Keratinocyte (primary cell): Measurements from ENCODE around the gene CDHR3. TPM values are rescaled to one million over a fixed set of nuclear protein-coding genes. Genes with fewer than 3 reads are reported as not detected.
A peak's percentile ranks its signal among the peaks of the same experiment; 100 is the strongest.

Experiments used
- DNase-seq: peaks from one replicate; pipeline ENCODE4 v3.0.0-alpha.2; 2011; ENCODE audit warnings: low read depth, missing footprints, low spot score
- FAIRE-seq: peaks from 2 replicates; lab custom pipeline; 2011; peaks lifted over from hg19 to GRCh38; lab: Jason Lieb, UNC
- H2AFZ ChIP-seq: 2 replicates; pipeline ENCODE4 v1.6.0; 2012; ENCODE audit warnings: low read length, control low read depth, inconsistent platforms; ENCODE audit not compliant: control insufficient read depth
- H3K27ac ChIP-seq: 2 replicates; pipeline ENCODE4 v1.5.1; 2011; ENCODE audit warnings: low read length; ENCODE audit not compliant: control insufficient read depth, insufficient read depth
- H3K27me3 ChIP-seq: 3 replicates; pipeline ENCODE4 v1.6.0; 2011; ENCODE audit warnings: low read length; ENCODE audit not compliant: control insufficient read depth, insufficient read depth; ENCODE audit errors: extremely low read depth
- H3K36me3 ChIP-seq, 2 experiments: 2 replicates in 1 of 2; 3 replicates in 1 of 2; pipeline ENCODE4 v1.5.1; 2011; ENCODE audit warnings: low read length in 2 of 2, mild to moderate bottlenecking in 1 of 2; ENCODE audit not compliant: control insufficient read depth in 2 of 2, insufficient read depth in 2 of 2; ENCODE audit errors: extremely low read depth in 1 of 2
- H3K4me1 ChIP-seq: 3 replicates; pipeline ENCODE4 v1.5.1; 2011; ENCODE audit warnings: low read length; ENCODE audit not compliant: control insufficient read depth, insufficient read depth; ENCODE audit errors: extremely low read depth
- H3K4me2 ChIP-seq: 3 replicates; pipeline ENCODE4 v1.6.0; 2011; ENCODE audit warnings: low read depth, low read length; ENCODE audit not compliant: control insufficient read depth, insufficient read depth; ENCODE audit errors: extremely low read depth
- H3K4me3 ChIP-seq, 3 experiments: fragments of 200-600 bp in 1 of 3; sonication (generic) in 1 of 3; 2 replicates in 2 of 3; 3 replicates in 1 of 3; pipeline ENCODE4 v1.5.1; 2011 to 2016; ENCODE audit warnings: low read length in 3 of 3, mild to moderate bottlenecking in 3 of 3, control low read depth in 2 of 3, inconsistent platforms in 1 of 3, low read depth in 1 of 3, mixed read lengths in 1 of 3, mixed run types in 1 of 3, moderate library complexity in 1 of 3; ENCODE audit not compliant: control insufficient read depth in 2 of 3, insufficient read depth in 2 of 3; ENCODE audit errors: extremely low read depth in 1 of 3
- H3K79me2 ChIP-seq: 2 replicates; pipeline ENCODE4 v1.6.0; 2012; ENCODE audit warnings: low read length; ENCODE audit not compliant: control insufficient read depth, insufficient read depth
- H3K9ac ChIP-seq: 3 replicates; pipeline ENCODE4 v1.6.0; 2011; ENCODE audit warnings: low read length; ENCODE audit not compliant: control insufficient read depth, insufficient read depth; ENCODE audit errors: extremely low read depth
- H3K9me1 ChIP-seq: 3 replicates; pipeline ENCODE4 v1.6.0; 2011; ENCODE audit warnings: low read length; ENCODE audit not compliant: control insufficient read depth, insufficient read depth; ENCODE audit errors: extremely low read depth
- H3K9me3 ChIP-seq: 2 replicates; pipeline ENCODE4 v1.5.1; 2012; ENCODE audit warnings: low read depth, low read length; ENCODE audit not compliant: control insufficient read depth
- H4K20me1 ChIP-seq: 3 replicates; pipeline ENCODE4 v1.6.0; 2011; ENCODE audit warnings: low read length; ENCODE audit not compliant: control insufficient read depth, insufficient read depth; ENCODE audit errors: extremely low read depth
- EZH2 ChIP-seq: IDR thresholded peaks from one replicate; pipeline ENCODE4 v1.6.1; 2012; ENCODE audit warnings: inconsistent platforms, mild to moderate bottlenecking, low read length, moderate library complexity
- dilution Hi-C: fragments of 300-500 bp; cut with MboI; formaldehyde crosslinking; loops from one replicate; pipeline ENCODE4 v1.7.0; 2020; ENCODE audit warnings: low sequenced_read_pairs; ENCODE audit not compliant: extremely low pct_ligation_motif_present
- polyA plus RNA-seq, 5 experiments: library from polyadenylated mRNA; depleted of rRNA in 3 of 5; stranded (reverse) in 3 of 5; stranded (forward) in 1 of 5; unstranded in 1 of 5; fragments of >200 nt; gene quantifications; 1 replicate in 1 of 5; 2 replicates in 3 of 5; 3 replicates in 1 of 5; pipeline versions ENCODE4 v1.2.1 to v1.2.3, GENCODE V29; 2011 to 2012; ENCODE audit warnings: missing spikeins in 2 of 5, low read depth in 1 of 5, low replicate concordance in 1 of 5
- TF ChIP-seq, protein P1 (sequence below), 3 experiments: IDR thresholded peaks in 1 of 3; conservative IDR thresholded peaks in 1 of 3; optimal IDR thresholded peaks in 1 of 3; 2 replicates in 2 of 3; 3 replicates in 1 of 3; pipeline versions ENCODE3 to v1.5.1; 2011; ENCODE audit warnings: low read length in 3 of 3, mild to moderate bottlenecking in 3 of 3, moderate library complexity in 2 of 3, control low read depth in 1 of 3, inconsistent platforms in 1 of 3; ENCODE audit not compliant: insufficient read depth in 2 of 3; ENCODE audit errors: extremely low read depth in 1 of 3

CDHR3 gene
- polyA plus RNA-seq, 1 donor (not counting 4 experiments of a cell fraction or from before 2014, with no cell fraction given): 1.2 TPM

DNA sequence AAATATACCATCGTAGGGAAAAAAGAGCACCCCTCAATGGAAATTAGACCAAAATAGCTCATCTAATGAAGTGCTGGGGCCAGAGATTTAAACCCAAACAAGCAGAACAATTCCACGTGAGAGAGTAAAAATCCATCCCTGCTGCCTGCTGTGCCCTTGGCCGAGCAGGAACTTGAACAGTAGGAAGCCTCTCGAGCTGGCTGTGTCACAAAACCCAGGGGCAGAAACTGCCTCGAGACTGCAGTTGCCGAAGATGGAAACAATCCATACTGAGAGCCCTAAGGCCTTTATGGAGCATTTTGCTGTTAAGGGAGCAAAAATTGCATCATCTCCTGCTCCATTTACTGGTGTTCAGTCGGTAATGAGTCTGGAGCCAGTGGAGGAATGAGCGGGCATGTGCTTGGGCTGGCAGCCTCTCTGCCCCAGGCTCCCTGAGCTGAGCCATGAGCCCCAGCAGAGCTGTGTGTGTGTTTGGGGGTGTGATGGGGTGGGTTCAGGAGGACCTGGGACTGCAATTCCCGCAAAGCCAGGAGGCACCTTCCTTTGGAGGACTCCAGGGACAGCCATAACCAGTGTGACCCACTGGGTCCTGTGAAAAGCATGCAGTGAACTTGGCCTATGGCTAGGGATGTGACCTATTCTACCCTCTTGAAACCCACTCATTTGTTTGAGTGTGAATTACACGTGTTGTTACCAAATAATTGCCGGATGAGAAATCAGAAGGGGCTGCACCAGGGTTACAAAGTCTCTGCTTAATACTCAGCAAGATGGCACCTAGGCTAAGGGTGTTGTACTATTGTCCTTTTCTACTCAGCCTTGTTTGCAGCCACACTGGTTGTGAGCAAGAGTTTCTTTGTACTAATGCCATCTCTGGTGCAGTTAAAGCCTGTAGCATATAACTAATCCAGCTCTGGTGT, 58.3 kb downstream of the CDHR3 start:
- Histone ChIP-seq H3K9me1 (no peaks in the 10 kb centered on the region), H3K9me3 (no peaks in the 10 kb centered on the region), H3K4me2 (no peak overlapping the region), H3K9ac (no peak overlapping the region), H3K4me3 (no peak overlapping the region), H3K79me2 (no peaks in the 10 kb centered on the region), H3K36me3 (no peaks in the 10 kb centered on the region), H3K4me1 (no peaks in the 10 kb centered on the region), H4K20me1 (no peaks in the 10 kb centered on the region), H3K27ac (no peak overlapping the region), H3K27me3 (no peaks in the 10 kb centered on the region), H2AFZ (peak overlapping the region; percentile 8)
- TF ChIP-seq, protein P1, sequence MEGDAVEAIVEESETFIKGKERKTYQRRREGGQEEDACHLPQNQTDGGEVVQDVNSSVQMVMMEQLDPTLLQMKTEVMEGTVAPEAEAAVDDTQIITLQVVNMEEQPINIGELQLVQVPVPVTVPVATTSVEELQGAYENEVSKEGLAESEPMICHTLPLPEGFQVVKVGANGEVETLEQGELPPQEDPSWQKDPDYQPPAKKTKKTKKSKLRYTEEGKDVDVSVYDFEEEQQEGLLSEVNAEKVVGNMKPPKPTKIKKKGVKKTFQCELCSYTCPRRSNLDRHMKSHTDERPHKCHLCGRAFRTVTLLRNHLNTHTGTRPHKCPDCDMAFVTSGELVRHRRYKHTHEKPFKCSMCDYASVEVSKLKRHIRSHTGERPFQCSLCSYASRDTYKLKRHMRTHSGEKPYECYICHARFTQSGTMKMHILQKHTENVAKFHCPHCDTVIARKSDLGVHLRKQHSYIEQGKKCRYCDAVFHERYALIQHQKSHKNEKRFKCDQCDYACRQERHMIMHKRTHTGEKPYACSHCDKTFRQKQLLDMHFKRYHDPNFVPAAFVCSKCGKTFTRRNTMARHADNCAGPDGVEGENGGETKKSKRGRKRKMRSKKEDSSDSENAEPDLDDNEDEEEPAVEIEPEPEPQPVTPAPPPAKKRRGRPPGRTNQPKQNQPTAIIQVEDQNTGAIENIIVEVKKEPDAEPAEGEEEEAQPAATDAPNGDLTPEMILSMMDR (optimal IDR thresholded peaks at IDR 0.05 in 1 of 3, IDR thresholded peaks at IDR 0.05 in 1 of 3, conservative IDR thresholded peaks at IDR 0.05 in 1 of 3; ENCODE audit: extremely low read depth in 1 of 3, insufficient read depth in 2 of 3, low read length in 3 of 3): no peak
- no peak for TF ChIP-seq EZH2
- no peak for FAIRE-seq
- no peak for DNase-seq
- dilution Hi-C loops: no loop called here

DNA sequence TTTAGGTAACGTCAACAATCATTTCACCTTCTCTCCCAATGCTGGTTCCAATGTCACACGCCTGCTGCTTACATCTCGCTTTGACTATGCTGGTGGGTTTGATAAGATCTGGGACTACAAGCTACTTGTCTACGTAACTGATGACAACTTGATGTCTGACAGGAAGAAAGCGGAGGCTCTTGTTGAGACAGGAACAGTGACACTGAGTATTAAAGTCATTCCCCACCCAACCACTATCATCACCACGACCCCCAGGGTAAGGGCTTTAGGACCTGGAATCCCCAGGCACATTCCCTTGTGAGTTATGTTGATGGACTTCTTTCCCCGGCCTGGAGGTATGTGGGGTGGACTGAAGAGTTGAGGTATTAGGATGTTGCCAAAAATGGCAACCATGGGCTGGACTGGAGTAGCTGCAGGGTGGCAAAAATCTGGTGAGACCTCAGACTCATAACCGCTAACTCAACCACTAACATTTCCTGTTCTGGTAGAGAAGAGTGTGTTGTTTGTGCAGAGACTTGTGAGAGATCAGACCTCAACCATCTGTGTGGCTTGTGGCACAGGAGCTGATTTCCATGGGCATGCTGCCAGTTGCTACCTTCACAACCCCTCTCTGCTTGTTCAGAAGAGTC, 59.2 kb downstream of the CDHR3 start:
- DNase-seq: no peak
- H3K27ac ChIP-seq: no peak overlapping the region
- H3K4me2 ChIP-seq: no peak overlapping the region
- no peaks in the 10 kb centered on the region for H3K9me3 ChIP-seq
- TF ChIP-seq, protein P1 (optimal IDR thresholded peaks at IDR 0.05 in 1 of 3, IDR thresholded peaks at IDR 0.05 in 1 of 3, conservative IDR thresholded peaks at IDR 0.05 in 1 of 3; ENCODE audit: extremely low read depth in 1 of 3, insufficient read depth in 2 of 3, low read length in 3 of 3): no peak
- no peak for TF ChIP-seq EZH2
- dilution Hi-C loops: no loop called here
- H3K9me1 ChIP-seq: no peaks in the 10 kb centered on the region
- no peaks in the 10 kb centered on the region for H3K36me3 ChIP-seq
- no peak overlapping the region for H3K4me3 ChIP-seq
- no peak overlapping the region for H3K9ac ChIP-seq
- no peak overlapping the region for H2AFZ ChIP-seq
- no peaks in the 10 kb centered on the region for H3K27me3 ChIP-seq
- H3K79me2 ChIP-seq: no peaks in the 10 kb centered on the region
- no peak for FAIRE-seq
- no peaks in the 10 kb centered on the region for H3K4me1 ChIP-seq
- H4K20me1 ChIP-seq: no peaks in the 10 kb centered on the region
